ENCODE results near the gene SDC4.

DNA sequence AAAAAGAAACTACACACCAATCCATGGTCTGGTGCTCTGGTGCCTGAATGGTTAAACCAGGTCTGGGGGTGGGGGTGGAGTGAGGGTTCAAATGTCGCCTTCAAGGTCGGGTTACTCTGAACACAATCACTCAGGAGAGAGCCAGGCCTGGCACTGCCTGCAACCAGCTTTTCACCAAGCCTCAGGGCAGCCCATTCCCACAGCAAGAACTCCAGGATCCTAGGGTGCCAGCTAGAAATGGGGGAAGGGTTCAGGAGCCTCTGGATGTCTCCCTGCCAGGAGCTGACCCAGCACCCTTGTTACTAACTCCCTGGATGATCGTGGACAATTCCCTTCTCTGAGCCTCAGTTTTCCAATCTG lies 6.7 kb downstream of the SDC4 start:
- TF ChIP-seq, protein P1, sequence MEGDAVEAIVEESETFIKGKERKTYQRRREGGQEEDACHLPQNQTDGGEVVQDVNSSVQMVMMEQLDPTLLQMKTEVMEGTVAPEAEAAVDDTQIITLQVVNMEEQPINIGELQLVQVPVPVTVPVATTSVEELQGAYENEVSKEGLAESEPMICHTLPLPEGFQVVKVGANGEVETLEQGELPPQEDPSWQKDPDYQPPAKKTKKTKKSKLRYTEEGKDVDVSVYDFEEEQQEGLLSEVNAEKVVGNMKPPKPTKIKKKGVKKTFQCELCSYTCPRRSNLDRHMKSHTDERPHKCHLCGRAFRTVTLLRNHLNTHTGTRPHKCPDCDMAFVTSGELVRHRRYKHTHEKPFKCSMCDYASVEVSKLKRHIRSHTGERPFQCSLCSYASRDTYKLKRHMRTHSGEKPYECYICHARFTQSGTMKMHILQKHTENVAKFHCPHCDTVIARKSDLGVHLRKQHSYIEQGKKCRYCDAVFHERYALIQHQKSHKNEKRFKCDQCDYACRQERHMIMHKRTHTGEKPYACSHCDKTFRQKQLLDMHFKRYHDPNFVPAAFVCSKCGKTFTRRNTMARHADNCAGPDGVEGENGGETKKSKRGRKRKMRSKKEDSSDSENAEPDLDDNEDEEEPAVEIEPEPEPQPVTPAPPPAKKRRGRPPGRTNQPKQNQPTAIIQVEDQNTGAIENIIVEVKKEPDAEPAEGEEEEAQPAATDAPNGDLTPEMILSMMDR (IDR thresholded peaks at IDR 0.05 in 4 of 5, conservative IDR thresholded peaks at IDR 0.05 in 1 of 5): no peak
- no peak for TF ChIP-seq POLR2A (IDR thresholded peaks at IDR 0.05)
